Parathyroid adenoma (tissue), 2 donors: ENCODE data around the gene CACNA1G.

ENCODE experiments used
- H2AFZ ChIP-seq: fragments of 300-600 bp; sonication (generic); one replicate; pipeline ENCODE4 v1.7.0; 2017; ENCODE audit warnings: antibody characterized with exemption, mild to moderate bottlenecking
- H3K27ac ChIP-seq: fragments of 300-600 bp; sonication (generic); one replicate; pipeline ENCODE4 v1.7.0; 2017
- H3K27me3 ChIP-seq: fragments of 300-600 bp; sonication (generic); one replicate; pipeline ENCODE4 v1.7.0; 2017; ENCODE audit warnings: low read length; ENCODE audit not compliant: control insufficient read depth, insufficient read depth
- H3K36me3 ChIP-seq: fragments of 300-600 bp; sonication (generic); one replicate; pipeline ENCODE4 v1.7.0; 2017; ENCODE audit warnings: low read length; ENCODE audit not compliant: control insufficient read depth, insufficient read depth
- H3K4me1 ChIP-seq: fragments of 300-600 bp; sonication (generic); one replicate; pipeline ENCODE4 v1.7.0; 2017; ENCODE audit warnings: control low read depth
- H3K4me2 ChIP-seq: fragments of 300-600 bp; sonication (generic); one replicate; pipeline ENCODE4 v1.7.0; 2017; ENCODE audit warnings: low read length
- H3K4me3 ChIP-seq: fragments of 300-600 bp; sonication (generic); one replicate; pipeline ENCODE4 v1.7.0; 2017; ENCODE audit warnings: low read depth, low read length
- H3K79me2 ChIP-seq: fragments of 300-600 bp; sonication (generic); one replicate; pipeline ENCODE4 v1.7.0; 2017; ENCODE audit warnings: control low read depth
- H3K9ac ChIP-seq: fragments of 300-600 bp; sonication (generic); one replicate; pipeline ENCODE4 v1.7.0; 2017; ENCODE audit warnings: mild to moderate bottlenecking
- H3K9me3 ChIP-seq: fragments of 300-600 bp; sonication (generic); one replicate; pipeline ENCODE4 v1.7.0; 2017; ENCODE audit warnings: low read length; ENCODE audit not compliant: control insufficient read depth
- CTCF ChIP-seq: fragments of 300-600 bp; sonication (generic); IDR thresholded peaks from one replicate; pipeline ENCODE4 v1.7.0; 2017; ENCODE audit warnings: antibody characterized with exemption, mild to moderate bottlenecking
- donor health status: primary hyperparathyroidism.

Gene CACNA1G

GRCh38 chr17:50642071-50642721 lies 81.7 kb downstream of the CACNA1G start:
- H3K4me3 ChIP-seq, result no peak overlapping the region
- no peaks in the 10 kb centered on the region for H3K36me3 ChIP-seq
- H3K27me3 ChIP-seq, result no peaks in the 10 kb centered on the region
- no peak overlapping the region for H2AFZ ChIP-seq
- no peaks in the 10 kb centered on the region for H3K9me3 ChIP-seq
- H3K4me2 ChIP-seq, result no peak overlapping the region
- H3K79me2 ChIP-seq, result peaks cover 18% of the 10 kb centered on the region
- no peak for TF ChIP-seq CTCF
- H3K4me1 ChIP-seq, result peaks cover 38% of the 10 kb centered on the region
- H3K9ac ChIP-seq, result no peak overlapping the region
- no peak overlapping the region for H3K27ac ChIP-seq

- no peak overlapping the region for H3K4me2 ChIP-seq
- H3K36me3 ChIP-seq, result no peaks in the 10 kb centered on the region
Observed at GRCh38 chr17:50642722-50643656, 82.5 kb downstream of the CACNA1G start.

GRCh38 chr17:50645748-50646682 lies 85.5 kb downstream of the CACNA1G start:
- Histone ChIP-seq H2AFZ (no peak overlapping the region), H3K9ac (no peak overlapping the region), H3K4me3 (no peak overlapping the region), H3K4me1 (peaks cover 10% of the 10 kb centered on the region), H3K36me3 (no peaks in the 10 kb centered on the region), H3K9me3 (no peaks in the 10 kb centered on the region), H3K4me2 (no peak overlapping the region), H3K79me2 (peaks cover 18% of the 10 kb centered on the region), H3K27ac (no peak overlapping the region), H3K27me3 (no peaks in the 10 kb centered on the region)
- no peak for TF ChIP-seq CTCF

More at GRCh38 chr17:50642722-50643656, 82.5 kb downstream of the CACNA1G start:
- H3K79me2 ChIP-seq, result peaks cover 18% of the 10 kb centered on the region
- no peak overlapping the region for H3K4me3 ChIP-seq
- H3K27ac ChIP-seq, result no peak overlapping the region
- H3K27me3 ChIP-seq, result no peaks in the 10 kb centered on the region
- no peaks in the 10 kb centered on the region for H3K9me3 ChIP-seq
- peaks cover 38% of the 10 kb centered on the region for H3K4me1 ChIP-seq
- TF ChIP-seq CTCF, result no peak
- H3K9ac ChIP-seq, result no peak overlapping the region
- no peak overlapping the region for H2AFZ ChIP-seq

- H2AFZ ChIP-seq, result no peak overlapping the region
- no peaks in the 10 kb centered on the region for H3K9me3 ChIP-seq
- no peaks in the 10 kb centered on the region for H3K4me1 ChIP-seq
- no peak overlapping the region for H3K9ac ChIP-seq
- no peak for TF ChIP-seq CTCF
- H3K79me2 ChIP-seq, result peaks cover 18% of the 10 kb centered on the region
- H3K27me3 ChIP-seq, result no peaks in the 10 kb centered on the region
- no peak overlapping the region for H3K4me3 ChIP-seq
- no peak overlapping the region for H3K27ac ChIP-seq
- H3K36me3 ChIP-seq, result no peaks in the 10 kb centered on the region
- no peak overlapping the region for H3K4me2 ChIP-seq
Observed at GRCh38 chr17:50647187-50647586, 86.7 kb downstream of the CACNA1G start.
